Daoy (cell line): Measurements from ENCODE around the gene HIVEP3. TPM values are rescaled to one million over a fixed set of nuclear protein-coding genes. Genes with fewer than 3 reads are reported as not detected.

ENCODE experiments used
- DNase-seq: peaks from one replicate; pipeline ENCODE4 v3.0.0-alpha.2; 2015; ENCODE audit warnings: low read depth
- total RNA-seq: library from RNA; depleted of rRNA; stranded (reverse); fragments of >200 nt; shearing (Covaris generic); gene quantifications from 2 replicates; pipeline ENCODE4 v1.2.3, GENCODE V29; 2014

HIVEP3 gene
- total RNA-seq, 1 experiment from 2014 or later = 9.5 TPM

DNA sequence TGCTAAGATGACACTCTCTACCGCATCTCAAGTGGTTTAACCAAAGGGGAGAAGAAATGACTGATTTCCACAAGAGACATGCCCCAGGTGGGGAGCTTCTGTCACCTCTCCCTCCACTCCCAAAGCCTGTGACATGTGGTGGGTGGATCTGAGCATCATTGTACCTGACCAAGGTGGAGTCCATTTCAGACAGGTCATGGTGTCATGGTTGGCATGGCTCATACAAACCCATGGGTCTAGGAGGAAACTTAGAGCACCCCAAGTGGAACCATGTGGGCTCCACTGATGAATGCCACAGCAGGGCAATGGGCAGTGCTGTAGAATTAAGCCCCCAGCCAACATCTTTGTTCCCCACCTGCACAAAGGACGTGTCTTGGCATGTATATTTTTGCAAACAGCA lies 302.7 kb downstream of the HIVEP3 start:
- DNase-seq = no peak

DNA sequence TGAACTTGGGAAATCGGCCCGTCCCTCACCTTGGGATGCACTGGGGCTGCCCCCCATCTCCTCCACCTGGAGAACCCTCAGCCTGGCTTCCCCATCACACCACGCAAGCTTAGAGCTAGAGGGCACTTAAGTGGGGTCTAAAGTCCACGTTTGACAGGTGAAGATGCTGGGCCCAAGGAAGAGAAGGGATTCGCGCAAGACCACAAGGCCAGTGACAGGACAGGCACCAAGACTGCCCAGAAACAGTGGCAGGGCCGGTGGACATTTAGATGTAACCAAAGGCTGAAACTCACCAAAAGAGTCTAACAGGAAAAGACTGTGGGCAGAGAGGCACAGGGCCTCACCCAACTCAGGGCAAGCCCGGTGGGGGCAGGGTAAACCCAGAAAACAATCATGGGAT lies 303.4 kb downstream of the HIVEP3 start:
- DNase-seq = no peak

DNA sequence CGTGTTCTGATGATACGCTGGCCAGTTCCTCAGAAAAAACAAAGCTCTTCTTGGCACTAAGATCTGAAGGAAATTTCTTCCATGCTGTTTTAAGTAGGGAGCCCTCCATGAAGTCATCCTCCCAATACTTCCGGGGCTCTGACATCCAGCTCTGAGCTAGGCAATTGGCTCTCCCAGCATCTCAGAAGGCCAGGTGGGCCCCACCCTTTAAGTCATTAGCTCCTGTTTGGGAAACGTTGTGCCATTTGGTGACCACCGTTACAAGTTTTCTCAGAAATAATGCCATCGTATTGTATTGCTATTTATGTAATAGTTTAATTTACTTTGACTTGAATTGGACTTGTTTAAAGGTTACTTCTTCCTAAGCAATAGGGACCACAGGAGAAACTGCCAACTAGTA lies 303.9 kb downstream of the HIVEP3 start:
- DNase-seq = no peak

DNA sequence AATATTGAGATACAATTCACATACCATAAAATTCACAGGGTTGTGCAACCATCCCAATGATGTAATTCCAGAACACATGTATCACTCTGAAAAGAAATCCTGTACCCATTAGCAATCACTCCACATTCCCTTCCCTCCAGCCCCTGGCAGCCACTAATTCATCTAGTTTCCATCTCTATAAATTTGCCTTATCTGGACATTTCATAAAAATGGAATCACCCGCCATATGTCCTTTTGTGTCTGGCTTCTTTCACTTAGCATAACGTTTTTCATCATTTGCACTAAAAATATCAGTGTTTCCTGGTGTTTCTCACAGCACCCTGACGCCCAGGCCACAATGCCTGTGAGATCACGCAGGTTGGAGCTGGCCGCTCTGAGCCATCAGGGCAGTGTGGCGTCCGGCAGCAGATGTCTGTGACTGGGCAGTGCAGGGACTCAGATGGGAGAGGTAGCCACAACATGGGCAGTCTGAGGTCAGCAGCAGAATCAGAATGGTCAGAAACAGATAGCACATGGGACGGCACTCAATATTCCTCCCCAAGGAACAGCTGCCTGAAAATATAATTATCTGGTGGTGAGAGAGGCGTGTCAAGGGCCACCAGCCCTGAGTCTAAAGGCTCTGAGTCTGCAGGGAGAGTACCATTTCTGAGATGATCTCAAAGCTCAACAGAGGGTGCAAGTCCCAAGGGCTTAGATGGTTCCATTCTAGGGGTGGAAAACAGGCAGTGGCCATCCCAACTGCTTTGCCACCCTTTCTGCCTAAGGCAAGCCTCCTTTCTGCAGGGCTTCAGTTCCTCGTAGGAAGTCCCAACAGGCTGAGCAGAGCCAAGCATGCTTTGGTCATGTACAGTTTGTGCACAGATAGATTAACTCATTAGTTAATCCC lies 304.8 kb downstream of the HIVEP3 start:
- no peak for DNase-seq

DNA sequence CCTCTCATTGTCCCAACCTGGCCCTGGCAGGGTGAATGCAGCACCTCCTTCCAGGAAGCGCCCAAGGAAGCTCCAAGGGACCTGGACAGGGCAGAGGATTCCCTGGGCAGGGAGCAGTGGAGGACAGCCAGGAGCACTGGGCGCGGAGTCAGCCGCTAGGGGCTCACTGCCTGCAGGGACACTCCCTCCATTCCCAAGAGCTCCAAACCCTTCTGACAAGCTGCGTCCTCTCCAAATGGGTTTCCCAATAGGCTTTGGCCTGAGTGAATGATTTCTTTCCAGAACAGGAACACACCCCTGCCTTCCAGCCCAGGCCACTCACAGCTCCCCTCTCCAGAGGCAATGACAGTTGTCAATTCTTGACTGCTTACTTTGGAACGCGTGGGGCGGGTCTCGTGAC lies 305.8 kb downstream of the HIVEP3 start:
- no peak for DNase-seq

DNA sequence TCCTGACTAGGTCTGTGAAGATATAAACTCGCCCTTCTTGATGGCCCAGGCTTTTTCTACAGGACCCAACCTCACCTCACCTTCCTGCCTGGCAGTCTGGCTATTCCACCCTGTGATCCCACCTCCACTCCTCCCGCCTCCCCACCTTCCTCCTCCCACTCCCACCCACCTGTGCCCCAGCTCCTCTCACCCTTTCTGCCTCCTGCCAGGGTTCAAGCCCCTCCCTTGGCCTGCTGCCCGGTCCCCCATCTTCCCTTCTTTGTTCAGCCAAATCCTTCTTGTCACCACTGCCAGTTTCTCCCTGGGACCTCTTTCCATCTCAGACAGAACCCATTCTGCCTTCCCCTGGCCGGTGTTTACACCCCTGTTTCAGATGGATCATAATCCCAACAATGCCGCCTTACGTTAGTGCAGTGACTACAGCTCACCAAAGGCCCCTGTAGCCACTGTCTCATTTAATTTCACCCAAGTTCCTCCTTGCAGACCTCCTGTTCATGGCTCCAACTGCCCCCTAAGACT lies 306.7 kb downstream of the HIVEP3 start:
- no peak for DNase-seq

DNA sequence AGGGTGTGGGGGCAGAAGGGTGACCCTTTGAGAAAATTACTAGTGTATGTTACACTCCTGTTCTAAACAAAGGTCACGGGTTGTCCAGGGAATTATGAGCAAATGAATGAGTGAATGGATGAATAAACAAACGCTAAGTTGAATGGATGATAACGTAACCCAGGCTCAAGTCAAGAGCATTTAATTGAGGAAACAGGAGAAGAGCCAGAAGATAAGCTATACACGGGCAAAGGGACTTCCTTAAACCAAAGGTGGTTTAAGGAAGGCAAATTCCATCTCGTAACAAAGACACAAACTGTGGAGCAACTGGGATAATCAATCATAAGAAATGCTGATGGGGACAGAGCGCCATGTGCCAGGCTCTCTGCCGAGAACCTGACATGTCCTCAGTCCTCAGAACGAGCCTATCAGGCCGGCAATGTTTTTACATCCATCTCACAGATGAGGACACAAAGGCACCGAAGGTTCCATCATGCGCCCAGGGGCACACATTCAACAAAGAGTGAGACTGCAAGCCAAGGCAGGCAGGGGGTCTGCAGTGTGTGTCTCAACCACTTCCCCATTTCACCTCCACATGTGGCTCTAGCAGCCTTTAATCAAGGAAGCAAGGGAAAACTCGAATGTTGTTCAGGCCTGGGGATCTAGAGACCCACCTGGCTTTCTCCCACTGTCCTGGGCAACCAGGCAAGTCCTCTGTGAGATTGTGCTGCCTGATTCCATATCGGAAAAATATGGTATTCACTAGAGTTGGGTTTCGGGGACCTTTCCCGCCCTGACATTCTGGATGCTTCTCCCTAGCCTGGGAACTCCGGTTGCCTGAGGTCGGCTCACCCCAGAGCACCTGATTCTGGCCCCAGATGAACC lies 307.4 kb downstream of the HIVEP3 start:
- no peak for DNase-seq

DNA sequence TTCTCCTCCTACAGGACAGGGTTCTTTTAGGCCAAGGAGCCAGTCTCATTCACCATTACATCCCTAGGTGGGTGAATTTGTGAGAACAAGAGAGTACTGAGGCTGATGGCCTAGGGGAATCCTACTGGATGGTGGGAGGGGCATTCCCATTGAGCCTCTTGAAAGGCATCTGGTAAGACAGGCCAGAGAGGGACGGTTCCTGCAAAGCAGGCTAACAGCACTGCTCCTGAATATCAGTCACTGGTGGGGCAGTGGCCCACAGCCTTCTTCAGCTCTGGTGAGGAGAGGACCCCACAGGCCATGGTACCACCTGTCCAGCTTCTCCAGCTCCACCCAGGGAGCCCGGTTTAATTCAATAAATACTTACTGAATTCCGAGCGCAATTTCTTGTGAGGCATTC lies 308.4 kb downstream of the HIVEP3 start:
- no peak for DNase-seq

DNA sequence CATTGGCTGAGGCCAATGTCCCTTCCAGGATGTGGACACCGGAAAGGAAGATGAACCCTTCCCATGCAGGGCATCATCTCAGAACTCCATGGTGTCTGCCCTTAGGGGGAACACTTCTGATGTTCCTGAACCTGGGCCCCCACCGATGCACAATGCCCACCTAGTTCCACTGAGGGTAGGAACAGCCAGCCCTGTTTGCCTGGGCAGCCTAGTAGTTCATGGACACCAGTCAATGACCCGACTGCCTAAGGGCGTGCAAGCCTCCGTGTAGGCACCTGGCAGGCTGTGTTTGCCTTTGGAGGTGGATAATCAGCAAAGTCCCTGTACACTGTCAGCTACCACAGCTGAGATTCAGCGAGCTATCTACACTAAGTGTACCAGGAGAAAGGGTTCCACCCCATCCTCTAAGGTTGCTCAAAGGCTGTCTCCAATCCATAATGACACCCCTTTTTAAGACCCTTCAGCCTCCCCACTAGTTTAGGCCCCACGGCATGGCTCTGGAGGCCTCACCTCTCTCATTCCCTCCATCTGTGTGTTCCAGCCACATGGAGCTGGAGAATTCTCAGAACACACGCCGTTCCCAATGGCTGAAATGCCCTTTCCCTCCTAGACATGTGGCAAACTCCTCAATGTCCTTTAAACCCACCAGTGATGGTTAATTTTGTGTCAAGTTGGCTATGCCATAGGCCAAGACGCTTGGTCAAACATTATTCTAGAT lies 309.4 kb downstream of the HIVEP3 start:
- no peak for DNase-seq

DNA sequence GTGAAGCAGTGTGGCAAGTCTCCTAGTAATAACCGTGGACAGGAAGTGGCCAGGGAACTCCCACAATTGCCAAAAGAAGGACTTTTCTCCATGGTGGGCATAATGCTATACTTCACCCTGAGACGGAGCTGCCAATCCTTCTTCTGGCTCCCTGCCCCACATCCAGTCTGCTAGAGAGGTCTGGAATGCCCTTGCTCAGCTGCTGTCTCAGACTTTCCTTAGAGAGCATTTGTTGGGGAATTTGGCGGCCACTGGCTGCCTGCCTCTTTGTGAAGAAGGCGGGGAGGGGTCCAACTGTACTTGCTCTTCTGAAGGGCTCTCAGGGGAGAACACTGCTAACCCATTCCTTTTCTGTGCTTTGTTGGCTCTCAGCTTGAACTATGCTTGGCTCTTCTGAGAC lies 310.5 kb downstream of the HIVEP3 start:
- DNase-seq = no peak

DNA sequence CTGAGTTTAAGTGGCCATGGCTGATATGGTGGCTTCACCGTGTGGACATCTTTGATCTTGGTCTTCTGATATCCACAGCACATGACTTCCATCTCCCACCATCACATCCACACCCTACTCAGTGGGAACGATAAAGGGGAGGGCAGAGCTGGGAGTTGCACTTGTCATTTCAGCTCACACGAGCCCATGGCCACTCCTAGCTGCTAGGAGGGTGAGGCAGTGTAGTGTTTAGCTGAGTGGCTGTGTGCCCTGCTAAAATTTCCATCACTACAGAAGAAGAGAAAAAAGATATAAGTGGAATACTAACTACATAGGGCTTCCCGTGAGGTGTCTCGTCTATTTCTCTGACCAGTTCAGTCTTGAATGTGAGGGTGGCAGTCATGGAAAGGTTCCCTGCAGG lies 310.9 kb downstream of the HIVEP3 start:
- no peak for DNase-seq

DNA sequence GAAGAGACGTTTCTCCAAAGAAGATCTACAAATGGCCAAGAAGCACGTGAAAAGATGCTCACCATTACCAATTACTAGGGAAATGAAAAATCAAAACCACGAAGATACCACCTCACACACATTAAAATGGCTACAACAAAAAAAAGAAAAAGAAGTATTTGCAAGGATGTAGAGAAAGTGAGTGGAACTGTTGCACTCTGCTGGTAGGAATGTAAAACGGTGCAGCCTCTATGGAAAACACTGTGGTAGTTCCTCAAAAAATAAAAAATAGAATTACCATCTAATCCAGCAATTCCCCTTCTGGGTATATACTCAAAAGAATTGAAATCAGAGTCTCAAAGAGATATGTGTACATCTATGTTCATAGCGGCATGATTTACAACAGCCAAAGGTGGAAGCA lies 318.8 kb downstream of the HIVEP3 start:
- DNase-seq = peak; percentile 30

DNA sequence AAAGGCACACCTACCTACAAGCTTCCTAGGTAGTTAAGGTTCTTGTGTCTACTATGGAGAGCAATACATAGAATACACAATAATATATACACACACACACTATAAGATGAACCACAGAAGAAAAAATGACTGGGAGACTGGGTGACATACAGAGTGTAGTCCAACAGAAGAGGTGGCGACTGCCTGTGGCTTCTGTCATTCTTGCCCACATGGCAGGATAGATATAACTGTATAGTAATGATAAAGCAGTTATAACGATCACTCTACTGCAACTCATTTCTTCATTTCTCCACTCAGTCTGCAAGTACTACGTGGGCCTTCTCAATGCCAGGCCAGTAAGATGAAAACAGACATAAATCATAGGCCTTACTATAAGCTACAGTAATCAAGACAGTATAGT lies 320.4 kb downstream of the HIVEP3 start:
- no peak for DNase-seq

DNA sequence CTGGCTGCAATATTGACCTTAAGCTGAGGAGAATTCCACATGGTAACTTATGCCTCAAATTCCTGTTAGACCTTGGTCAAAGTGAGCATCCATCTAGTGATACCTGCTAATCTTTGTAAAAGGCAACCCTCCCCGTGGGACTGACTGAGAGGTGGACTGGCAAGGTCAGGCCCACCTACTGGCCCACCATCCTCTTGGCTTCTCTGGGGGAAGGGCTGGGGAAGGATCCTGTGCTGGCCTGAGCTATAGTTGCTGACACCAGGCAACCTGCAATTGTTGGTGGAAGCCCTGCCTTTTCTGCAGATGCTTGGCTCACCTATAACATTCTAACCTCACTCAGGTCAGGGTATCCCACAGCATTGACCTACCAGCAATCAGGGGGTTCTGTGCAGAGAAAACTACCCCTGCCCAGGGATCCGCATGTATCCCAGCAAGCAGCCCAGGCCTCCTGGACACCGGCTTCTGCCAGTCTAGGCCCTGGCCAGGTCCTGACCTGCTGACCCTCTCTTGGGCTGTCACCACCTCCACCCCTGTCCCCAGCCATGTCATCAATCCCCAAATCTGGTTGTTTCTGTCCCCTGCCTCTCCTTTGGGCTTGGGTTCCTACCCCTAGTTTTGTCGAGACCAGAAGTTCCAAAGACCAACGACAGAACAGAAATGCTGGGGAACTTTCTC lies 326.1 kb downstream of the HIVEP3 start:
- no peak for DNase-seq

DNA sequence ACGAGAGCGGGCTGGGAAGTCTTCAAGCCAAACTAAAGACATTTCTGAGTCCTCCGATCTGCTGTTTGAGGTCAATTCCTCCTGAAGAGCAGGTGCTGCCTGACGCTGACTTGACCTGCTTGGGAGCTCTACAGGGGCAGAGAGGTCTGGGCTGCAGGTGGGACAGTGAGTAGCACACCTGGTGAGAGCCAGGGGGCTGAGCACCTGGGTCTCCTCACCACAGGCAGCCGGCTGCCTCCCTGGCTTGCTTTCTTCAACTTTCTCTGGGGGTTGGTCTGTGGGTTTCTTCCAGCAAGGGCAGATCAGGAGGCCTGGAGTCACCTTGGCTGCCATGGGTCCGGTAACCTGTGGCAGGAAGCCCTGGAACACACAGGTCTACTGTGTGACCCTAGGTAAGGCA lies 326.8 kb downstream of the HIVEP3 start:
- no peak for DNase-seq

DNA sequence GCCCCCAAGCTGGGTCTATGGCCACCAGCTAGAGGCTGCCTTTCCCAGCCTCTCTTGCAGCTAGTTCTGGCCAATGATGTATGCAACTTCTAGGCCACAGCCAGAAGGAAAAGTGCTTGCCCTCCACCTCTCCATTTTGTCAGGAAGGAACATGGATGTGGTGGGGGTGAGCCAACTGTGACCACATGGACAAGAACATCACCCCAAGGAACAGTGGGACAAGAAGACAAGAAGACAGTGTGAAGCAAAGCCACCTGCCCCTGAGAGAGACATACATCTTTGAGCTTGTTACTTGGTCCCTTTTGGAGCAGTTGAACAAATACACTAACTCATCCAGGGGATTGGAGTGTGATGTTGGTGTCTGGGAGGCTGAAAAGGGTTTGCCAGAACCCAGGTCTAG lies 328.4 kb downstream of the HIVEP3 start:
- DNase-seq = no peak

DNA sequence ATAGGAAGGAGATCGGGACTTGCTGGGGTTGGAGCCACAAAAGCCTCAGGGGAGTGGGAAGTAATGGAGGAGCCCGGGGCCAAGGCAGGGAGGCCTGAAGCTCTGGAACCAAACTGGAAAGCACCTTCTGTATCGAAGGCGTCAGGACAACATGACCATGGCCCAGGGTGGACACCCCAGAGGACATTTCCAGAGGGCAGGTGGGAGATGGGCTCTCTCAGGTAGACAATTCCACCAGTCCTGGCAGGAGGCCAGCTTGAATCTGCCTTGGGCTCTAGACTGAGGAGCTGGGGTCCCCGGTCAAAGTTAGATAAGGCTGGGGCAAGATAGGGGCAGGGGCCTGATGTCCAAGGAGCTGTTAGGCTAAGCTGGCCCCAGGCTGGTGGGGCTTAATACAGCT lies 329.3 kb downstream of the HIVEP3 start:
- DNase-seq = no peak

DNA sequence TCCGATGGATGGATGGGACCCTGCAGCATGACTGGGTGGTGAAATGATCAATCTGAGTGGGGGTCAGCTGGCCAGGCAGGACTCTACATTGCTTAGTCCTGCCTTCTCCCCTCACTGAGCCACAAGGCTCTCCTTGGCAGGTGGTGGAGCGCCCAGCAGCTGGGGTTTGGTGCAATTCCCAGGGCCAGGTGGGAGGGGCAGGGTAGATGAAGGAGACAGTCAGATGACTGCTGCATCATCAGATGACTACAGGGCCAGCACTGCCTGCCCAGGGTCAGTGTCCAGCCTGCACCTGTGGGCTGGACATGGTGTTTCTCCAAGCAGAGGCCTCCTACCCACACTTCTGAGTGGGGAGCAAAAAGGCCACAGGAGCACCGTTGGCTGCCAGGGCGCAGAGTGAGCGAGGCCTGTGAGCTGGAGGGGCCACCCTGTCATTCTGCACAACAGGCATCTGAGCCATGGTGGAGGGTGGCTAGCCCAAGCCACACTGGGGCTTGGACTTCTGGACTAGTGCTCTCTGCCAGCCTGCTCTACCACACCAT lies 330.3 kb downstream of the HIVEP3 start:
- no peak for DNase-seq

DNA sequence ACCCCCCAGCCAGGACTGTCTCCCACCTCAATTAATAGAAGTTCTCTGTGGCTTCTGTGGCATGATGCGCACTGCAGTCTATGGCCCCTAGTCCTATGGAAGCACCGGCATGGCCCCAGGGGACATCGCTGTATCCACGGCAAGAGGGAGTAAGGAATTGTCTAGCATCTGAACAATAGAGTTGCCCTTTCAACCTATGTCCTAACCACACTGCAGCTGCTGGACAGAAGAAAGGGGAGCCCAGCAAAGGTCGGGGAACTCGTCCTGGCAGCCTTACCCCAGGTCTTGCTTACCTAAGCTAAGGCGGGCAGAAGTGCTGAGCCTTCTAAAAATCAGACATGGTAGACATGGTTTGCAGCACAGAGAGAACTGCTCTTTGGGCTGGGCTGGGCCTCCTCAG lies 330.9 kb downstream of the HIVEP3 start:
- DNase-seq = no peak

DNA sequence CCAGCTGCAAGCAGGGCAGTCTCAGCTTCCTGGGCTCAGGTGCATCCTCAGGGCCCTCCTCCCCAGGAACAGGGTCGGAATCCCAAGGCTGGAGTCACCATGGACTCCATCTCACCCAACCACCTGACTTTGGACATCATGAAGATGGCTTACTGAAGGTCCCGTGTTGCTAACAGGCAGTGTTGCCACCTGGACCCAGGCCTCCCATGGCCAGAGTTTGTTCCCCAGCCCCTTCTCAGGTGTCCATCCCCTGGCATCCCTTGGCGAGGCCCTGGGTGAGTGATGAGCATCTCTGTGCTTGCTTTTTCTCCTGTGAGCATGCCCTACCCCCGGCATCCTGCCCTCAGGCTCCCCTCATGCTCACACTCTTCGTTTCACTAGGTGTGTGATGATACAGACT lies 332.5 kb downstream of the HIVEP3 start:
- no peak for DNase-seq
